Parathyroid adenoma (tissue), 2 donors: ENCODE results near the gene APOBR.
A peak's percentile ranks its signal among the peaks of the same experiment; 100 is the strongest.

ENCODE experiments used
- H2AFZ ChIP-seq: fragments of 300-600 bp; sonication (generic); one replicate; pipeline ENCODE4 v1.7.0; 2017; ENCODE audit warnings: antibody characterized with exemption, mild to moderate bottlenecking
- H3K27ac ChIP-seq: fragments of 300-600 bp; sonication (generic); one replicate; pipeline ENCODE4 v1.7.0; 2017
- H3K27me3 ChIP-seq: fragments of 300-600 bp; sonication (generic); one replicate; pipeline ENCODE4 v1.7.0; 2017; ENCODE audit warnings: low read length; ENCODE audit not compliant: control insufficient read depth, insufficient read depth
- H3K36me3 ChIP-seq: fragments of 300-600 bp; sonication (generic); one replicate; pipeline ENCODE4 v1.7.0; 2017; ENCODE audit warnings: low read length; ENCODE audit not compliant: control insufficient read depth, insufficient read depth
- H3K4me1 ChIP-seq: fragments of 300-600 bp; sonication (generic); one replicate; pipeline ENCODE4 v1.7.0; 2017; ENCODE audit warnings: control low read depth
- H3K4me2 ChIP-seq: fragments of 300-600 bp; sonication (generic); one replicate; pipeline ENCODE4 v1.7.0; 2017; ENCODE audit warnings: low read length
- H3K4me3 ChIP-seq: fragments of 300-600 bp; sonication (generic); one replicate; pipeline ENCODE4 v1.7.0; 2017; ENCODE audit warnings: low read depth, low read length
- H3K79me2 ChIP-seq: fragments of 300-600 bp; sonication (generic); one replicate; pipeline ENCODE4 v1.7.0; 2017; ENCODE audit warnings: control low read depth
- H3K9ac ChIP-seq: fragments of 300-600 bp; sonication (generic); one replicate; pipeline ENCODE4 v1.7.0; 2017; ENCODE audit warnings: mild to moderate bottlenecking
- H3K9me3 ChIP-seq: fragments of 300-600 bp; sonication (generic); one replicate; pipeline ENCODE4 v1.7.0; 2017; ENCODE audit warnings: low read length; ENCODE audit not compliant: control insufficient read depth
- CTCF ChIP-seq: fragments of 300-600 bp; sonication (generic); IDR thresholded peaks from one replicate; pipeline ENCODE4 v1.7.0; 2017; ENCODE audit warnings: antibody characterized with exemption, mild to moderate bottlenecking
- donor health status: primary hyperparathyroidism.

APOBR gene

GRCh38 chr16:28527985-28528384, 33.5 kb downstream of the APOBR start:
- H3K9me3 ChIP-seq = no peaks in the 10 kb centered on the region
- H3K4me2 ChIP-seq = no peak overlapping the region
- peaks cover 6% of the 10 kb centered on the region for H3K4me1 ChIP-seq
- H3K27ac ChIP-seq = no peak overlapping the region
- no peak overlapping the region for H3K9ac ChIP-seq
- no peak for TF ChIP-seq CTCF
- no peak overlapping the region for H3K4me3 ChIP-seq
- peak overlapping the region; percentile 56 for H2AFZ ChIP-seq
- no peaks in the 10 kb centered on the region for H3K27me3 ChIP-seq
- H3K36me3 ChIP-seq = no peaks in the 10 kb centered on the region
- no peaks in the 10 kb centered on the region for H3K79me2 ChIP-seq

DNA sequence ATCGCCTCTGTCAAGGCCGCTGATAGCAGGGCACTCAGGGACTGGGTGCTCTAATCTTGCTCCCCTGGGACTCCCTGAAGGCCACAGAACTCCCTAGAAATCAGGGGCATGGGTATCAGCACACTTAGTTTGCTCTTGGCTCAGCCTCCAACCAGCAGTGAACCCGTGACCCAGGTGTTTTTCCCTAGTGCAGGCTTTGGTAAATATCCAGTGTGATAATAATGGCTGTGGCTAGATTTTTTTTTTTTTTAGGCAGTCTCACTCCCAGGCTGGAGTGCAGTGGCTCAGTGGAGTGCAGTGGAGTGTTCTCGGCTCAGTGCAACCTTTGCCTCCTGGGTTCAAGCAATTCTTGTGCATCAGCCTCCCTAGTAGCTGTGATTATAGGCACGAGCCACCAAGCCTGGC, 34.0 kb downstream of the APOBR start:
- H2AFZ ChIP-seq = peak overlapping the region; percentile 56
- H3K36me3 ChIP-seq = no peaks in the 10 kb centered on the region
- peaks cover 6% of the 10 kb centered on the region for H3K4me1 ChIP-seq
- no peak overlapping the region for H3K4me3 ChIP-seq
- no peaks in the 10 kb centered on the region for H3K79me2 ChIP-seq
- no peaks in the 10 kb centered on the region for H3K27me3 ChIP-seq
- no peaks in the 10 kb centered on the region for H3K9me3 ChIP-seq
- no peak overlapping the region for H3K9ac ChIP-seq
- no peak overlapping the region for H3K4me2 ChIP-seq
- no peak overlapping the region for H3K27ac ChIP-seq
- no peak for TF ChIP-seq CTCF

DNA sequence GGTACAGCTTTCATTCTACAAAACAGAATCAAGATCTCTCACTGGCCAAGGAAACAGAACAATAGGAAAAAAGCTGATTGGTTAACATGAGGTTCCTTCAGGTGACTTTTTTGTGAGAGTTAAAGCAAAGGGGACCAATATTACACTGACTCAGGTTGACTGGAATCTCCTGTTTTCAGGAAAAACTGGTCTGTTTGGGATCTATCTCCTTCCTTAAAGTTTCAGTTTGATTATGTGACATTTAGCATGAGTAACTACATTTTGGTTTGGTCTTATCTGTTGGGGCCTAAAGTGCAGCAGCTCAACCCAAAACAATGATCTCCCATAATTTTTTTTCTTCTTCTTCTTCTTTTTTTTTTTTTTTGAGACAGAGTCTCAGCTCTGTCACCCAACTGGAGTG, 34.7 kb downstream of the APOBR start:
- Histone ChIP-seq H3K9ac (no peak overlapping the region), H3K36me3 (no peaks in the 10 kb centered on the region), H3K27ac (no peak overlapping the region), H3K4me2 (no peak overlapping the region), H3K4me1 (peaks cover under 1% of the 10 kb centered on the region), H3K4me3 (no peak overlapping the region), H2AFZ (no peak overlapping the region), H3K79me2 (no peaks in the 10 kb centered on the region), H3K27me3 (no peaks in the 10 kb centered on the region), H3K9me3 (no peaks in the 10 kb centered on the region)
- no peak for TF ChIP-seq CTCF

DNA sequence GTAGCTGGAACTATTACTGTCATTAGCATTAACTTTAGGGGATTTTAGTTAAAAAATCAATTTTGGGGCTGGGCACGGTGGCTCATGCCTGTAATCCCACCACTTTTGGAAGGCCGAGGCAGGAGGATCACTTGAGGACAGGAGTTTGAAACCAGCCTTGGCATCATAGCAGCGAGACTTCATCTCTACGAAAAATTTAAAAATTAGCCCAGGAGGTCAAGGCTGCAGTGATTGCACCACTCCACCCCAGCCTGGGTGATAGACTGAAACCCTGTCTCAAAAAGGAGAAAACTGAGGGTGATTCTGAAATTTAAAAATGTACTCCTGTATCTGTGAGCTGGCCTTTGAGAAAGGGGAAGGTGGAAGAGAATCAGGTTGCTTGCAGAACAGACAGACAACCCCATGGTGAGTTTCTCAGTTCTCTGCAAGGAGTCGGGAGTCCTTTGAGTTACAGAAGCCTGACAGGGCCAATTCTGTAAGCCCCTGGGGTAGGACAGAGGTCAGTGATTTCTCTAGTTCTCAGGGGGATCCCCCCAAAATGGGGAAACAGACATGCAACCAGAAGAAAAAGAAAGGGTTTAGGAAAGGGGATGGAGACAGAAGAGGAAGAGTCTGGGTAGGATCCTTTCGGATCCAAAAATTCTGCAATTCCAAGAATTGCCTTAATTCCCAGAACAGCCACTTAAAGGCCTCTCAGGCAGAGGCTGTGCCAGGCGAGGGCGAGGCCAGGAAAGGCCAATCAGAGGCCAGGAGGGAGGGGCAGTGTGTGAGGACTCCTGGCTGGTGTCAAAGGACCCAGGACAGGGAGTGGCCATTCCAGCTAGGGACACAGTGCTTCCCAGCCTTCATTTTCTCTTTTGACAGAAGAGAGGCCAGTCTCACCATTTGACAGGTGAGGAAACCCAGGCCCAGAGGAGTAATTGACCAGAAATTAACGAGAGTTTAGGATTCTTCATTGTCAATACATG, 37.6 kb downstream of the APOBR start:
- peak overlapping the region; percentile 42 for H2AFZ ChIP-seq
- no peak overlapping the region for H3K4me2 ChIP-seq
- H3K4me1 ChIP-seq = no peaks in the 10 kb centered on the region
- H3K27me3 ChIP-seq = no peaks in the 10 kb centered on the region
- H3K79me2 ChIP-seq = no peaks in the 10 kb centered on the region
- TF ChIP-seq CTCF = no peak
- no peak overlapping the region for H3K27ac ChIP-seq
- H3K9me3 ChIP-seq = no peaks in the 10 kb centered on the region
- H3K36me3 ChIP-seq = no peaks in the 10 kb centered on the region
- H3K4me3 ChIP-seq = no peak overlapping the region
- H3K9ac ChIP-seq = no peak overlapping the region
